Activated CD8-positive, alpha-beta memory T cell treated with anti-CD3 and anti-CD28 coated beads for 4 hours (primary cell): ENCODE measurements around the gene GGT7.
"Not testable (repeated sequence)": the region's sequence is repeated elsewhere in the genome, so short reads cannot be mapped to it uniquely, and the experiment has no call there.

Experiments
- DNase-seq, 2 donors: peaks; one replicate each; pipeline ENCODE4 v3.0.0-alpha.2; 2020; ENCODE audit warnings: low read depth in 2 of 2

GGT7 gene

GRCh38 chr20:34848597-34848996 is 24.1 kb downstream of the GGT7 start:
- no peak for DNase-seq

DNA sequence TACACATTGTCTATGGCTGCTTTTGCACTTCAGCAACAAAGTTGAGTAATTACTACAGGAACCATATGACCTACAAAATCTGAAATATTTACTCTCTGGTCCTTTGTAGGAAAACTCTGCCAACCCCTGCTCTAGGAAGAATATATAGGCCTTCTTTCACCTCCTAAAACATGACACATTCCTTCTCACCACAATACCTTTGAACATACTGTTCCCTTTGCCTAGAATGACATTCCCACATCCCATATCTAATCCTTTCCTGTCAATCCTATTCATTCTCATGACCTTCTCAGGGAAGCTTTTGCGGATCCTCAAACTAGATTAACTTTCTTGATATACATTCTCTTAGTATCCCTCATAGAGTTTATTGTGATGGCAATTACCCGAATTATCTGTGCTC is 29.2 kb downstream of the GGT7 start:
- no peak for DNase-seq

DNA sequence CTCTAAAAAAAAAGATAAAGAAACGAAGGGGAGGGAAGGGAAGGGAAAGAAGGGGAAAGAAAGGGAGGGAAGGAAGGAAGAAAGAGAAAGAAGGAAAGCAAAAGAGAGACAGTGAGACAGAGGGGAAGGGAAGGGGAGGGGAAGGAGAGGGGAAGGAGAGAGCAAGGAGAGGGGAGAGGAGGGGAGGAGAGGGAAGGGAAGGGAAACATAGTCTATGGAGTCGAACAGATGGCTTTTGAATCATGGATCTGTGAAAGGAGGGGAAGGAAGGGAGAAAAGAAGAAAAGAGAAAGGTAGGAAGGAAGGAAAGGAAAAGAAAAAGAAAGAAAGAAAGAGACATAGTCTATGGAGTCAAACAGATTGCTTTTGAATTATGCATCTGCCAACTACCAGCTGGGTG is 30.5 kb downstream of the GGT7 start:
- no peak for DNase-seq

- DNase-seq: no peak
Observed at GRCh38 chr20:34834459-34834893, 38.2 kb downstream of the GGT7 start.

GRCh38 chr20:34831936-34832335 is 40.7 kb downstream of the GGT7 start:
- DNase-seq: no peak

- no peak for DNase-seq
Observed at GRCh38 chr20:34829191-34829590, 43.5 kb downstream of the GGT7 start.

GRCh38 chr20:34825530-34826362 is 46.9 kb downstream of the GGT7 start, which contains the start of gene NCOA6:
Gene NCOA6 (minus strand): TSS chr20:34825651. CDS start chr20:34782355, 43,296 bp downstream.
- DNase-seq: peak; percentile 71 to 78

DNA sequence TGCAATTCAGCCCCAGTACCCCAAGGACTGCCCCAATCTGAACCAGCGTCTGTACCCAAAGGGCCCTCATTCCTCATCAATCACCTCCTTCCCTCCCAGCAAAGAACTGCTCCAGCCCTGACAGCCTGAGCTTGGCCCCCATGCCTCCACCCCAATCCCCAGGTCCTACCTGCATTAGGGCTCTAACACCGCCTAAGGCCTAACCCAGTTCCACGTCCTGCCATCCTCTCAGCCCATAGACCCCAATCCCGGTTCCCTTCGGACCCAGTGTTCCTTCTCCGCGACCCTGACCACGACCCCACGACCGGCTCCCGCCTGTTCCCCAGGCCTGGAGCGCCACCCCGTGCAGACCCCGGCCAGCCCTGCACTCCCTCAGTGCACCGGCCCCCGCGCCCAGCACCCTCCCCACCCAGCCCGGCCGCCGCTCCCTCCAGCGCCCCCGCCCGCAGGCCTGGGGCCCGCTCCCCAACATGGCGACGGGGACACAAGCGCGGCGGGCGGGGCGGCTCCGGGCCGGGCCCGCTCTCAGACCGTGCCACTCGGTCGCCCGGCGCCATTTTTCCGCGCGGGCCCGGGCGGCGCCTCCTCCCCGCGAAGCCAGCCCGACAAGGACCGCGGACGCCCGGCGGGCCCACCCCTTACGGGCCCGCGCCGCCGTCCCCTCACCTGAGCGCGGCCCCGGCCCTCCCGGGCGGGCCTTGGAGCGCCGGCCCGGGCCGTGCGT is 47.7 kb downstream of the GGT7 start:
- DNase-seq: peak; percentile 35

DNA sequence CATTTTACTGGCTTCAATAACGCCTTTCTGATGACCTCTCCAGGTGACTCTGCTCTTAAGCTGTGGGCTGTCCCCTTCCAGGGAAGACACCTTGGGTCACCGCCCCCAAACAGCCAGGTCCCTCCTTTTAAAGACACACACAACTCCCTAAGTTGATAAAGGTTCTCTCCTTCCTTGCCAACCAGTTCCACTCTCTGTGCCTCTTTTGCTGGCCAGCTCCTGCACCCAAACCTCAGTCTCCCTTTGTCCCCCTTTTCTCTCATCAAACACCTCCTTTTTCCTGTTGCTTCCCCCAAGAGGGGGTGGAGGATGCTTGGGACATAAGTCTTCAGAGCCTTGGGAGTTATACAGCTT is 48.2 kb downstream of the GGT7 start:
- peak; percentile 57 for DNase-seq

DNA sequence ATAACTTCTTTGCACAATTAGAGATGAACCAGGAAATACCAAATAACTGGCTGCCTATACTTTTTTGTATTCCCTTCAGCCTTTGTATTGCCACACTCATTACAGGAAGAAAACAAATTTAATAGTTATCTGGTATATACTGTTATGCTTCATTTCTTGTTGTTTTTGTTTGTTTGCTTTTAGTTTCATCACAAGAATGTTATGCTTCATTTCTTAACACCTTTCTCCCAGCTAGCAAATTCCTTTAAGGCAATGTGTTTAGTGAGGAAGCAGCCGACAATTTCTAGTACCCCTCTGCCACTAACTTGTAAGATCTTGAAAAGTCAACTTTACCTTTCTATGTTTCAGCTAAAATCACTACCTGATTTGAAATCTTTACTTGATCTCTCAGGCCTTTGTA is 48.6 kb downstream of the GGT7 start:
- DNase-seq: no peak

- no peak for DNase-seq
Observed at GRCh38 chr20:34820805-34821578, 51.7 kb downstream of the GGT7 start.

GRCh38 chr20:34817801-34818200 is 54.9 kb downstream of the GGT7 start:
- no peak for DNase-seq

DNA sequence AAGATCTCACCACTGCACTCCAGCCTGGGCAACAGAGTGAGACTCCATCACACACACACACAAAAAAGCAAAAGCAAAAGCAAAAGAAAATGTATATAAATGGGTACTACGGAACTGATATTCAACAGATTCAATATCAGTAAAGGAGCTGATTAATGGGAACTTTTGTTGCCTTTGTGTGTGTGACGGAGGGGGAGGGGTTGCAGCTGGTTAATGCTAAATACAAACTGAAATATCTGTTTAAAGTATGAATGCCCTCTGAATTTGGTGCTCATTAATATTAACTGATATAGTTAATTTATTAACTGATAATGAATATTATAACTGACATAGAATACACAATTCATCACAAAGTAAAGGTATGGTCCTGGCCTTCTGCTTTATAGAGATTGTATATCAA is 55.6 kb downstream of the GGT7 start:
- DNase-seq: no peak

GRCh38 chr20:34815636-34816035 is 57.0 kb downstream of the GGT7 start:
- no peak for DNase-seq

- no peak for DNase-seq
Observed at GRCh38 chr20:34808583-34808982, 64.1 kb downstream of the GGT7 start.

GRCh38 chr20:34807944-34808465 is 64.7 kb downstream of the GGT7 start:
- DNase-seq: not testable (repeated sequence)

GRCh38 chr20:34806255-34806654 is 66.4 kb downstream of the GGT7 start:
- DNase-seq: no peak

GRCh38 chr20:34798871-34799270 is 73.8 kb downstream of the GGT7 start:
- no peak for DNase-seq

DNA sequence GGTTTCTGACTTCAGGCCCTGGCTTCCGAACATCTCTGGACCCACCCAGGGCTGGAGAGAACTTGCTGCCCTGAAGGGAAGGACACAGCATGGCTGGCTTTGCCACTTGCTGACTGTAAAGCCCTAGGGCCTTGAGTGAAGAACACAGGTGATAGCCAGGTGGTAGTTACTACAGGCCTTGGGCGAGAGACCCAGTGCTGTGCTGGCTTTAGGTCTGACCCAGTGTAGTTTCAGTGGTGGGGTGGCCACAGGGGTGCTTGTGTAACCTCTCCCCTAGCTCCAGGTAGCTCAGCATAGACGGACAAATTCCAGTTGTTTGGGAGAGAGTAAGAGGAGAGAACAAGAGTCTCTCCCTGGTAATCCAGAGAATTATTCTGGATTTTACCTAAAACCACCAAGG is 74.3 kb downstream of the GGT7 start:
- DNase-seq: no peak

GRCh38 chr20:34797012-34797995 is 75.4 kb downstream of the GGT7 start:
- DNase-seq: no peak
